SK-N-SH (cell line): Measurements from ENCODE around the gene RPS23.

Experiments
- EP300 ChIP-seq, 2 experiments: IDR thresholded peaks; 2 replicates each; pipeline versions ENCODE4 v1.4.0 to v1.6.1; 2012; ENCODE audit warnings: borderline replicate concordance in 1 of 2, low read depth in 1 of 2, low read length in 1 of 2
- FOXM1 ChIP-seq: IDR thresholded peaks from 2 replicates; pipeline ENCODE4 v1.4.0; 2012; ENCODE audit warnings: low read depth, mild to moderate bottlenecking
- JUND ChIP-seq: IDR thresholded peaks from 2 replicates; pipeline ENCODE4 v1.4.0; 2012
- POLR2AphosphoS5 ChIP-seq: IDR thresholded peaks from 2 replicates; pipeline ENCODE4 v1.6.1; 2012; ENCODE audit warnings: low read depth, low read length
- RAD21 ChIP-seq: IDR thresholded peaks from 2 replicates; pipeline ENCODE4 v1.6.1; 2012; ENCODE audit warnings: mild to moderate bottlenecking, low read length
- RFX5 ChIP-seq: IDR thresholded peaks from 2 replicates; pipeline ENCODE4 v1.6.1; 2012; ENCODE audit warnings: mild to moderate bottlenecking, improper control_type of control experiment, low read length
- SMC3 ChIP-seq: IDR thresholded peaks from 2 replicates; pipeline ENCODE4 v1.6.1; 2012; ENCODE audit warnings: low read depth, low read length, improper control_type of control experiment
- YY1 ChIP-seq: IDR thresholded peaks from 2 replicates; pipeline ENCODE4 v1.4.0; 2012; ENCODE audit warnings: low read depth, mild to moderate bottlenecking
- TF ChIP-seq, protein P1 (sequence below): fragments of 150-350 bp; IDR thresholded peaks from 2 replicates; pipeline ENCODE4 v1.6.1; 2017; ENCODE audit warnings: antibody characterized with exemption, low read length, low read depth, borderline replicate concordance
- TF ChIP-seq, protein P2 (sequence below): fragments of 200-600 bp; sonication (generic); IDR thresholded peaks from 2 replicates; pipeline ENCODE4 v1.6.1; 2017; ENCODE audit warnings: antibody characterized with exemption, mild to moderate bottlenecking, moderate library complexity

DNA sequence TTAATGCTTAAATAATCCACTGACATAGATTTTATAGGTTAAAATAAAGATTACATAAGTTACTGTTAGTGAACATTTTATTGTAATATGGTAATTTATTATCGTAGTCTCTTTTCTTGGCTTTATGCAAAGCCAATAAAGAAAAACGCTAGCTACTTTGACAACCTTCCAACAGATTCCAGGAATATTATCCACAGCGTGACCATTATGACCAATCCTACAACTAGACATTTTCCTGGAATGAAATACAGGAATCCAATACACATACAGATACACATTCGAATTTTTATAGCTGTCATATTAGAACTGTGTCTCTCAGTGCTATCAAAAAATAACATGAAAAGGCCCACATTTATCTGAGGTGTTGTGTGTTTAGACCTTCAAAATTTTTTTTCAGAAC is 13.1 kb downstream of the RPS23 start:
- TF ChIP-seq SMC3 (no peak), RAD21 (no peak), YY1 (no peak), EP300 (IDR thresholded peaks at IDR 0.05; ENCODE audit: borderline replicate concordance in 1 of 2, low read depth in 1 of 2, low read length in 1 of 2) (no peak), POLR2AphosphoS5 (no peak), FOXM1 (no peak), JUND (no peak), RFX5 (no peak)
- TF ChIP-seq, protein P1, sequence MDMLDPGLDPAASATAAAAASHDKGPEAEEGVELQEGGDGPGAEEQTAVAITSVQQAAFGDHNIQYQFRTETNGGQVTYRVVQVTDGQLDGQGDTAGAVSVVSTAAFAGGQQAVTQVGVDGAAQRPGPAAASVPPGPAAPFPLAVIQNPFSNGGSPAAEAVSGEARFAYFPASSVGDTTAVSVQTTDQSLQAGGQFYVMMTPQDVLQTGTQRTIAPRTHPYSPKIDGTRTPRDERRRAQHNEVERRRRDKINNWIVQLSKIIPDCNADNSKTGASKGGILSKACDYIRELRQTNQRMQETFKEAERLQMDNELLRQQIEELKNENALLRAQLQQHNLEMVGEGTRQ: no peak
- TF ChIP-seq, protein P2, sequence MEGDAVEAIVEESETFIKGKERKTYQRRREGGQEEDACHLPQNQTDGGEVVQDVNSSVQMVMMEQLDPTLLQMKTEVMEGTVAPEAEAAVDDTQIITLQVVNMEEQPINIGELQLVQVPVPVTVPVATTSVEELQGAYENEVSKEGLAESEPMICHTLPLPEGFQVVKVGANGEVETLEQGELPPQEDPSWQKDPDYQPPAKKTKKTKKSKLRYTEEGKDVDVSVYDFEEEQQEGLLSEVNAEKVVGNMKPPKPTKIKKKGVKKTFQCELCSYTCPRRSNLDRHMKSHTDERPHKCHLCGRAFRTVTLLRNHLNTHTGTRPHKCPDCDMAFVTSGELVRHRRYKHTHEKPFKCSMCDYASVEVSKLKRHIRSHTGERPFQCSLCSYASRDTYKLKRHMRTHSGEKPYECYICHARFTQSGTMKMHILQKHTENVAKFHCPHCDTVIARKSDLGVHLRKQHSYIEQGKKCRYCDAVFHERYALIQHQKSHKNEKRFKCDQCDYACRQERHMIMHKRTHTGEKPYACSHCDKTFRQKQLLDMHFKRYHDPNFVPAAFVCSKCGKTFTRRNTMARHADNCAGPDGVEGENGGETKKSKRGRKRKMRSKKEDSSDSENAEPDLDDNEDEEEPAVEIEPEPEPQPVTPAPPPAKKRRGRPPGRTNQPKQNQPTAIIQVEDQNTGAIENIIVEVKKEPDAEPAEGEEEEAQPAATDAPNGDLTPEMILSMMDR: no peak
